Psoas muscle (tissue), 8 donors: ENCODE data around the gene LRRC2. TPM values are rescaled to one million over a fixed set of nuclear protein-coding genes. Genes with fewer than 3 reads are reported as not detected.

Source experiments
- ATAC-seq, 4 donors: fragments of 200-7000 bp; cut with Tn5 transposase; one replicate each; pipeline ENCODE4 v1.9.1; 2020; ENCODE audit warnings: moderate library complexity in 3 of 4, mild to moderate bottlenecking in 2 of 4
- DNase-seq, 2 donors: peaks; one replicate each; pipeline ENCODE4 v3.0.0-alpha.2; 2020
- H3K27ac ChIP-seq: fragments of 200-600 bp; one replicate; pipeline ENCODE4 v1.8.0; 2022
- H3K27me3 ChIP-seq, 3 donors: fragments of 200-600 bp in 1 of 3; one replicate each; pipeline versions ENCODE4 v1.6.1 to v1.8.0; 2013 to 2022; ENCODE audit warnings: low read length in 2 of 3, mild to moderate bottlenecking in 2 of 3, moderate library complexity in 1 of 3; ENCODE audit not compliant: insufficient read depth in 3 of 3
- H3K36me3 ChIP-seq, 2 donors: fragments of 200-600 bp in 1 of 2; one replicate each; pipeline versions ENCODE4 v1.6.1 to v1.8.0; 2013 to 2022; ENCODE audit warnings: low read depth in 1 of 2, mild to moderate bottlenecking in 1 of 2, moderate library complexity in 1 of 2; ENCODE audit not compliant: insufficient read depth in 1 of 2
- H3K4me1 ChIP-seq: fragments of 200-600 bp; one replicate; pipeline ENCODE4 v1.8.0; 2022
- H3K4me3 ChIP-seq: fragments of 200-600 bp; one replicate; pipeline ENCODE4 v1.8.0; 2022; ENCODE audit warnings: mild to moderate bottlenecking
- H3K9me3 ChIP-seq: fragments of 200-600 bp; one replicate; pipeline ENCODE4 v1.8.0; 2022
- CTCF ChIP-seq: fragments of 200-600 bp; IDR thresholded peaks from one replicate; pipeline ENCODE4 v1.8.0; 2022; ENCODE audit warnings: antibody characterized with exemption
- WGBS, 3 donors: extraction: QIAGEN DNeasy Blood & Tissue Kit; methylation state at CpG; one replicate each; pipeline versions ENCODE4 v1.1.6 to v1.1.7; 2013; 5-methylcytosine and 5-hydroxymethylcytosine counted together
- intact Hi-C, 2 donors: fragments of 100-400 bp; cut with DNase I; formaldehyde crosslinking; loops; one replicate each; pipeline versions ENCODE4 v1.11.0 to v1.14.2; 2022
- polyA plus RNA-seq, 3 donors: library from polyadenylated mRNA; stranded (reverse); fragments of 200-250 nt; gene quantifications; one replicate each; pipeline ENCODE4 v1.2.3, GENCODE V29; 2013
- total RNA-seq, 4 donors: library from RNA; stranded (reverse); fragmentation: NEBNext Ultra II Directional in 2 of 4; extraction: Animal tissue kit (Norgen Biotek cat#: 25700) in 2 of 4; gene quantifications; one replicate each; pipeline versions ENCODE4 v1.2.1 to v1.2.4, GENCODE V29; 2021 to 2023
- donor health status: healthy with polysubstance abuse.
- donor health status: DM: no; HTN: no; CAD: no; lungs with moderate emphysema.
- donor health status: Bipolar disorder and iron deficiency.
- donor health status: healthy.
- donor health status: DM: yes; HTN: yes; CAD: no.
- donor health status: DM: no; HTN: no; CAD: no.
- donor health status: DM: no; HTN: no; CAD: no.
- donor health status: DM: yes; HTN: yes; CAD: no.

The LRRC2 gene
- total and polyA plus RNA-seq, 7 donors: 8.3 to 160 (median 65.1) TPM

GRCh38 chr3:46521096-46521495, 45.0 kb downstream of the LRRC2 start:
- H3K36me3 ChIP-seq: peaks cover 0 to 94% of the 10 kb centered on the region in 2 donors
- no peaks in the 10 kb centered on the region for H3K27me3 ChIP-seq
- intact Hi-C loops: no loop called here
- H3K4me3 ChIP-seq: no peak overlapping the region
- ATAC-seq (no peak), DNase-seq (no peak)
- H3K9me3 ChIP-seq: no peaks in the 10 kb centered on the region
- no peak overlapping the region for H3K27ac ChIP-seq
- WGBS, 3 donors: 86 to 91% (median 89%) methylated on average over 9 of the region's 9 CpGs
- H3K4me1 ChIP-seq: no peaks in the 10 kb centered on the region
- TF ChIP-seq CTCF: no peak

- no peak overlapping the region for H3K4me3 ChIP-seq
- no peak for TF ChIP-seq CTCF
- intact Hi-C loops: no loop called here
- no peak for DNase-seq
- no peaks in the 10 kb centered on the region for H3K27me3 ChIP-seq
- no peak for ATAC-seq
- no peaks in the 10 kb centered on the region for H3K4me1 ChIP-seq
- WGBS, 3 donors: 87 to 90% (median 88%) methylated on average over 3 of the region's 3 CpGs
- no peaks in the 10 kb centered on the region for H3K9me3 ChIP-seq
- peaks cover 0 to 88% of the 10 kb centered on the region in 2 donors for H3K36me3 ChIP-seq
- no peak overlapping the region for H3K27ac ChIP-seq
Observed at GRCh38 chr3:46520531-46520930, 45.6 kb downstream of the LRRC2 start.

GRCh38 chr3:46519952-46520351, 46.1 kb downstream of the LRRC2 start:
- Histone ChIP-seq H3K4me3 (no peak overlapping the region), H3K9me3 (no peaks in the 10 kb centered on the region), H3K27me3 (no peaks in the 10 kb centered on the region), H3K4me1 (no peaks in the 10 kb centered on the region), H3K36me3 (peaks cover 0 to 83% of the 10 kb centered on the region in 2 donors), H3K27ac (no peak overlapping the region)
- no peak for TF ChIP-seq CTCF
- DNase-seq (no peak), ATAC-seq (no peak)
- WGBS, 3 donors: 97 to 99% (median 98%) methylated on average over 2 of the region's 2 CpGs
- intact Hi-C loops: no loop called here

GRCh38 chr3:46517784-46518181, 48.3 kb downstream of the LRRC2 start:
- H3K4me1 ChIP-seq: no peaks in the 10 kb centered on the region
- H3K9me3 ChIP-seq: no peaks in the 10 kb centered on the region
- intact Hi-C loops: no loop called here
- H3K36me3 ChIP-seq: peaks cover 0 to 63% of the 10 kb centered on the region in 2 donors
- H3K4me3 ChIP-seq: no peak overlapping the region
- H3K27ac ChIP-seq: no peak overlapping the region
- H3K27me3 ChIP-seq: no peaks in the 10 kb centered on the region
- DNase-seq (no peak), ATAC-seq (peak in 1 of 4 donors; percentile 23)
- TF ChIP-seq CTCF: no peak
- WGBS, 3 donors: 98 to 100% (median 100%) methylated on average over 2 of the region's 2 CpGs

GRCh38 chr3:46517016-46517783, 48.9 kb downstream of the LRRC2 start:
- H3K4me1 ChIP-seq: no peaks in the 10 kb centered on the region
- H3K27ac ChIP-seq: no peak overlapping the region
- no peak for TF ChIP-seq CTCF
- no peak overlapping the region for H3K4me3 ChIP-seq
- 86 to 88% (median 87%) methylated on average over 7 of the region's 7 CpGs for WGBS, 3 donors
- no peak for DNase-seq
- intact Hi-C loops: no loop called here
- ATAC-seq: no peak
- H3K9me3 ChIP-seq: no peaks in the 10 kb centered on the region
- peaks cover 0 to 59% of the 10 kb centered on the region in 2 donors for H3K36me3 ChIP-seq
- no peaks in the 10 kb centered on the region for H3K27me3 ChIP-seq
